GM11168 (cell line): ENCODE data around the gene PBX1.

Experiments
- in situ Hi-C: fragments of 300-500 bp; cut with MboI; formaldehyde crosslinking; loops from one replicate; pipeline ENCODE4 v1.12.0; 2022; ENCODE audit warnings: low sequenced_read_pairs; ENCODE audit not compliant: unreplicated experiment

PBX1 gene

GRCh38 chr1:164712131-164713036, 153.4 kb downstream of the PBX1 start:
- in situ Hi-C loops, result no loop called here

GRCh38 chr1:164713456-164714207, 154.6 kb downstream of the PBX1 start:
- in situ Hi-C loops, result no loop called here

GRCh38 chr1:164716992-164717703, 158.2 kb downstream of the PBX1 start:
- in situ Hi-C loops, result no loop called here

DNA sequence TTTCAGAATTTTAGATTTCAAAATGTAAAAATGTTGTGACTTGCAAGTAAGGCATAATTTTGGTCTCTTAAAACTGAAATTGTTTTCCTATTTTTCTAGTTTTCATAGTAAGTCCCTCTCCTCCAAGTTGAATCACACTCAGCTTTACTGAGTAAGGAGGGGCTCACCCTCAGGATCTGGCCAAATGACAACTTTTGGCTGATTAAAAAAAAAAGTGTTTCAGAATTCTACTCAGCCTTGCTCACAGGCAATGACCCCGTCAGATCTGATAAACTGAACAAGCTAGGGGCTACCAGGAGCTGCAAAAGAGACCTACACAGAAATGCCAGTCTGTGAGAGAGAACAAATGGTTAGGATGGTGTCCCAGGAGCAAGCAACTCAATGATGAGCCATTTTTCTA, 159.8 kb downstream of the PBX1 start:
- in situ Hi-C loops, result no loop called here

DNA sequence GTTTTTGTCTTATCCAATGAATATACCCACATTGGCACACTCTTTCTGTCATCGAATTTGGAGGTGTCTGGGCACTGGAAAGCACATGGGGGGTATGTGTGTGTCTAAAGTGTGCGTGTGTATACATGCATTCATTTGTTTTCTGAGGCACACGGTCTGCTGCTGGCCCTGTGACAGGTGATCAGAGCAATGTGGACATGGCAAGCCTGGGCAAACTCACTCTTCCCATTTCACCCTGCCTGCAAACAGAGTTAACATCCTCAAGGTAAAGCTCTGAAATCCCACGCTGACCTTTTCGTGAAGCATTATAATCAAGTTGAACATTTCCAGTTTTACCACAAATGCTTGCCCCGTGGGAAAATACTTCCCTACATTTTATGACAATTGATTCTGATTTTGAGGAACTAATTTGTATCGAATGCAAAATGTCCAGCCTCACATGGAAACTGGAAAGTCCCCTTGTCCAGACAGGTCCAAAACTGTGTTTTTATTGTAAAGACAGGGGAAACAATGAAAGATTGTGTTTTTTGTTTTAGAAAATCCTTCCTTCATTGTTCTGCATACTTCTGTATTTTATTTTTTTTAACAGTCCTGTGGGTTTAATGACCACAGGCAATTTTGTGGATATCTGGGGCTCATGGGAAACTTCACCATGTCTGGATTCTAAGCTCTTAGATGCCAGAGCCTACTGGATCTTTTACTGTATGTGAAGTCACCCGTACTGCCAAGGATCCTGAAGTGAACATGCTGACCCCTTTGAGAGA, 160.9 kb downstream of the PBX1 start:
- in situ Hi-C loops, result no loop called here

GRCh38 chr1:164720440-164721227, 161.7 kb downstream of the PBX1 start:
- in situ Hi-C loops, result no loop called here

GRCh38 chr1:164721228-164721496, 162.2 kb downstream of the PBX1 start:
- in situ Hi-C loops, result no loop called here

GRCh38 chr1:164723296-164723798, 164.4 kb downstream of the PBX1 start:
- in situ Hi-C loops, result no loop called here

- in situ Hi-C loops, result no loop called here
Measured at GRCh38 chr1:164725401-164725800, 166.4 kb downstream of the PBX1 start.

DNA sequence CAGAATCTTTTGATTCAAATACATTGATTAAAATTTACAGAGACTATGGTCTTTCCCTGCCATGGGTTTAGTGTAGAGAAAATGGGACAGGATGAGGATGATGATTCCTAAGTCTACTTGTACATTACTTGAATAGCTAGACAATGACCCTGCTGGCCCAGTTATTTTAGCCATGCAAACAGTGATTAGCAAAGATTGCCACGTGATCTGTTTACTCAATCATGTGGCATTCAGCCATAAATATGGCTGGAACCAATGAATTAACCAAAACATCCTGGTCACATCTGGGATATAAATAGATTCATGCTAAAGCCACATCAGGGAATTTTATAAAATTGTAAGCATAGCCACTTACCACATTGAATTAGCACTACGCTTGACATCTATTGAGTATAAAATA, 167.3 kb downstream of the PBX1 start:
- in situ Hi-C loops, result no loop called here

DNA sequence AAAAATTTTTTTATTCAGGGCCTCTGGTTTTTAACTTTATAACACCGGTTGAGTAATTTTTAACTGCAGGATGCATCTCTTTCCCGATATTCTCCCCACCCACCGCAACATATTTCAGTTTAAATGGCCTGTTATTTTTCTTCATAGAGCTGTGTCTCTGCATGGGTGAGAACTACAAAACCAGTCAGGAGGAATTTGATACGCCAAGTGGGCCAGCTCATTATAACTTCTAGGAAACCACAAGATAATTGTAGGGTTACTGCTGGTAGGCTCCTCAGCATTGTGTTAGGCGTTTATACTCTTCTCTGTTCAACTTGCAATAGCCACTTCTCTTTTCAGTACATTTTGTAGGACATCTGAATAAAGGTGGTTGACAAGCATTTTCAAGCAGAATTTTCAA, 169.7 kb downstream of the PBX1 start:
- in situ Hi-C loops, result no loop called here

DNA sequence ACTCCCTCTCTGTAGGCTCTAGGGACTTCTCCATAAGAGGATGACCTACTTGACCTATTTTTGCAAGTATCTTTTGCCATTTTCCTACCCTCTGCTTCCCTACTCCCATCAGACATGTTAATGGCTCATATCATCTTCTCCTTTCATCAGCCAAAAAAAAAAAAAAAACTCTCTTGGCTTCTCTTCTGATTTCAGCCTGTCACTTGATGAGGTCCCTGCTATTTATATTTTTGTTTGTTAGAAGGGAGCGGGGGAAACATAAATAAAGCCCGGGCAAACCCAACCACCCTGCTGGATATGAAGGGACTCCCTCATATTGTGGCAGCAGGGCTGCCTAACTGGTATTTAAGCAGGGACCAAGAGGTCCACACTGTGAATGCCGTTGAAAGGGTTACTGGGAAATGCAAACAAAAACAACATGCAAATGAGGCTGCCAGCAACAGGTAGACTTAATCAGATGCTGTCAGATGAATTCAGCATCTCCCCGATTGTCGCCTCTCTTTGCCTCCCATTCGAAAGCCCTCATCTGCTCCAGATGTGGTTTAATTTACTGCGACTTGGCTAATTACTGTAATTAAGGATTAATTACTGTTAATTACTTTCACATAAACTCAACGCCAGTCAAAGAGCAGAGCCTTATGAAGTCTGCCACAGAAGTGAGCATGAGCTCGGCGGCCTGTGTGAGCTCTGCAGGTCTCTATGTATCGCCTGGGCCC, 172.3 kb downstream of the PBX1 start:
- in situ Hi-C loops, result no loop called here

- in situ Hi-C loops, result no loop called here
Measured at GRCh38 chr1:164733070-164733469, 174.1 kb downstream of the PBX1 start.

GRCh38 chr1:164733734-164734133, 174.8 kb downstream of the PBX1 start:
- in situ Hi-C loops, result no loop called here

DNA sequence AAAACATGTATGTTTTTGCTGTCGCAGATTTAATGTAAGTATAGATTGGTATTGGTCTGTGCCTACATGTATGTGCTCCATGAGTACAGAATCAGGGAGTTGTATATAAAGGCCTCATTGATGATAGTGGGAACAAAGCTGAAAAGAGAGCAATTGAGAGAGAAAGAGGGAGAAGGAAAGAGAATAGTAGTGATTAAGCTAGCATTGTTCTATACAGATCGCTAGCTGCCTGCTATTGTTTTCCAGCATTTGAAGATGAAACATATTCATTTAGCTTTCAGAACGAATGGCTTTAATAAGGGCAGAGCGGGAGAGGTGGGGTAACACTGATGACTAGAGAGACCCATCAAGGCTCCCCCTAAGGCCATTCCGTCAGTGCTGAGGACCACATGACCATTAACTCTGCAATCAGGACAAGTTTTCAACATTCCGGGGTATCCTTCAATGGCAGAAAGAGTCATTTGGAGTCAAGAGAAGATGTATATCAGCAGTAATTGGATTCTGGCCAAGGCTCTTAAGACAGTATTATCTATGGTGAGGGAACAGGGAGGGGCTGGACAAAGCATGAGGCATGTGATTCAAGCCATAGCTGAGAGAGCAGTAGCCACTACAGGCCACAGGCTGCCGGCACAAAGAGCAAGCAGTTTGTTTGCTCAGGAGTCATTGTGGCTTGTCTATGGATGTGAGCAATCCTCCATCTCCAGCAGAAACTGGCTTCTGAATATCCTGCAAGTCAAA, 176.5 kb downstream of the PBX1 start:
- in situ Hi-C loops, result no loop called here

- in situ Hi-C loops, result no loop called here
Measured at GRCh38 chr1:164736137-164736536, 177.2 kb downstream of the PBX1 start.

- in situ Hi-C loops, result no loop called here
Measured at GRCh38 chr1:164739189-164739588, 180.2 kb downstream of the PBX1 start.

DNA sequence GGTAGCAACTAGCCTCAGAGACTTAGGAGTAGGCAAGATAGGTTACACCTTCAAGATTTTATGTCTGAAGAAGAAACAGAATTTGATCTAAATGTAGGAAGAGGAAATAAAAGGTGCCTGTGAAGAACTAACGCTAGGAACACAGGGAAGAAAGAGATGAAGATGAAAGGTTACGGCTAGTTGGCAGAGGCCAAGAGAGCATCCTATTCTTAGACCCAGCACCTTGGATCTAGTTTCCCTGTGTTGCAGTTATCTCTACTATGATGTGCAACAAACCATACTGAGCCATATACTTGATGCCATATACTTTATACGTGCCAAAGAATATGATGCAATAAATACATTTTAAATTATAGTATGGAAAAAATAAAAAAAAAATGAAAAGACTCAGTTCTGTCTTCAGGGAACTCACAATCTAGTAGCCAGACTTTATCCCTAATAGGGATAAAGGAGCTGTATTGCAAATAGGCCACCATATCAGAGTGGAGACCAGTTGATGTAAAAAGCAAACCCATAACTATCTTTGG, 181.1 kb downstream of the PBX1 start:
- in situ Hi-C loops, result no loop called here
